ENCODE results near the gene SMARCA4. TPM values are rescaled to one million over a fixed set of nuclear protein-coding genes. Genes with fewer than 3 reads are reported as not detected.
A peak's percentile ranks its signal among the peaks of the same experiment; 100 is the strongest.
"Not testable (repeated sequence)": the region's sequence is repeated elsewhere in the genome, so short reads cannot be mapped to it uniquely, and the experiment has no call there.

The SMARCA4 gene
- total RNA-seq, 1 experiment from 2014 or later, result 261 TPM

DNA sequence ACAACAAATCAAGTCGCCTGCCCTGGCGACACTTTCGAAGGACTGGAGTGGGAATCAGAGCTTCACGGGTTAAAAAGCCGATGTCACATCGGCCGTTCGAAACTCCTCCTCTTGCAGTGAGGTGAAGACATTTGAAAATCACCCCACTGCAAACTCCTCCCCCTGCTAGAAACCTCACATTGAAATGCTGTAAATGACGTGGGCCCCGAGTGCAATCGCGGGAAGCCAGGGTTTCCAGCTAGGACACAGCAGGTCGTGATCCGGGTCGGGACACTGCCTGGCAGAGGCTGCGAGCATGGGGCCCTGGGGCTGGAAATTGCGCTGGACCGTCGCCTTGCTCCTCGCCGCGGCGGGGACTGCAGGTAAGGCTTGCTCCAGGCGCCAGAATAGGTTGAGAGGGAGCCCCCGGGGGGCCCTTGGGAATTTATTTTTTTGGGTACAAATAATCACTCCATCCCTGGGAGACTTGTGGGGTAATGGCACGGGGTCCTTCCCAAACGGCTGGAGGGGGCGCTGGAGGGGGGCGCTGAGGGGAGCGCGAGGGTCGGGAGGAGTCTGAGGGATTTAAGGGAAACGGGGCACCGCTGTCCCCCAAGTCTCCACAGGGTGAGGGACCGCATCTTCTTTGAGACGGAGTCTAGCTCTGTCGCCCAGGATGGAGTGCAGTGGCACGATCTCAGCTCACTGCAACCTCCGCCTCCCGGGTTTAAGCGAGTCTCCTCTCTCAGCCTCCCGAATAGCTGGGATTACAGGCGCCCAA, 128.6 kb downstream of the SMARCA4 start, which contains the start of gene LDLR:
TSS of gene LDLR (plus strand) at position 210 of the 760 bp plus-strand sequence. CDS start at position 296, 86 bp downstream.
- Mint-ChIP-seq H3K36me3 (ENCODE audit: insufficient read depth in 1 of 3, low read depth in 3 of 3) (peaks cover 22 to 31% (median 29%) of the 10 kb centered on the region in 3 experiments), H3K4me1 (peaks cover 20 to 33% of the 10 kb centered on the region in 2 experiments), H3K27me3 (ENCODE audit: low read depth) (no peaks in the 10 kb centered on the region), H3K9me3 (0 out of 5 replicates have a peak, but pooled peaks cover 0 to 4% of the 10 kb centered on the region in 2 experiments), H3K27ac (peak within 1 kb of the TSS; percentile 98 to 99 (median 99)), H3K4me3 (peak within 1 kb of the TSS; percentile 89 to 94)
- Histone ChIP-seq H2BK15ac (ENCODE audit: low read depth, low read length) (no peak within 1 kb of the TSS), H2BK20ac (ENCODE audit: low read depth, low read length, poor library complexity, severe bottlenecking) (no peak within 1 kb of the TSS), H3K9me3 (ENCODE audit: control insufficient read depth, low read depth, low read length) (no peaks in the 10 kb centered on the region), H3T11ph (ENCODE audit: low read length) (no peak within 1 kb of the TSS), H3K79me2 (ENCODE audit: insufficient read depth, low read length) (peaks cover 37% of the 10 kb centered on the region), H4K5ac (ENCODE audit: insufficient read length, low read depth, low read length) (no peak within 1 kb of the TSS), H3K9ac (ENCODE audit: extremely low read depth, insufficient read length, low read length) (peak within 1 kb of the TSS; percentile 94), H2AK5ac (ENCODE audit: insufficient read length, low read length) (no peak within 1 kb of the TSS), H3K27me3 (ENCODE audit: insufficient read depth, low read length) (no peaks in the 10 kb centered on the region), H3K4ac (ENCODE audit: low read depth, low read length) (peak within 1 kb of the TSS; percentile 32; the same call in 1 of the 2 replicates), H3K4me1 (ENCODE audit: insufficient read depth, low read length) (peaks cover 4% of the 10 kb centered on the region; the same call in 1 of the 2 replicates), H3K18ac (ENCODE audit: insufficient read length, low read depth, low read length) (peak within 1 kb of the TSS; percentile 89), H3K27ac (ENCODE audit: insufficient read length, low read depth, low read length) (peak within 1 kb of the TSS; percentile 75), H4K8ac (replicated peaks; ENCODE audit: insufficient read length, low read depth, low read length) (no peak within 1 kb of the TSS), H2BK5ac (ENCODE audit: insufficient read length, low read length) (no peak within 1 kb of the TSS), H3K23ac (ENCODE audit: insufficient read length, low read depth, low read length) (no peak within 1 kb of the TSS), H3K4me2 (ENCODE audit: insufficient read depth, insufficient read length, low read length) (peak within 1 kb of the TSS; percentile 99), H3K79me1 (ENCODE audit: insufficient read depth, low read depth, low read length, poor library complexity, severe bottlenecking) (no peaks in the 10 kb centered on the region), H3K14ac (ENCODE audit: insufficient read depth, low read length) (peak within 1 kb of the TSS; percentile 94), H4K91ac (ENCODE audit: insufficient read length, low read depth, low read length) (no peak within 1 kb of the TSS), H2AFZ (ENCODE audit: low read length) (no peak within 1 kb of the TSS), H2BK120ac (ENCODE audit: low read depth, low read length, poor library complexity, severe bottlenecking) (no peak within 1 kb of the TSS), H3K23me2 (ENCODE audit: insufficient read length, low read depth, low read length, poor library complexity, severe bottlenecking) (peaks cover 13% of the 10 kb centered on the region), H4K20me1 (ENCODE audit: control insufficient read depth, insufficient read depth, insufficient read length) (peaks cover 5% of the 10 kb centered on the region), H2BK12ac (ENCODE audit: insufficient read length, low read depth, low read length) (peak within 1 kb of the TSS; percentile 30), H3K56ac (ENCODE audit: insufficient read length, low read depth, low read length) (no peak within 1 kb of the TSS)
- DNase-seq, result peak; percentile 95
- WGBS (ENCODE audit: extremely low coverage, insufficient read length, low lambda C conversion rate), result no CpG with 5 or more reads among the region's 43 CpGs
- TF ChIP-seq CTCF (conservative IDR thresholded peaks at IDR 0.05), result no peak

- not testable (repeated sequence) for H3K23ac ChIP-seq (ENCODE audit: insufficient read length, low read depth, low read length); DNase-seq; H2BK20ac ChIP-seq (ENCODE audit: low read depth, low read length, poor library complexity, severe bottlenecking); H2BK15ac ChIP-seq (ENCODE audit: low read depth, low read length); H3K4me1 ChIP-seq (ENCODE audit: insufficient read depth, low read length); H4K8ac ChIP-seq (replicated peaks; ENCODE audit: insufficient read length, low read depth, low read length); H2AK5ac ChIP-seq (ENCODE audit: insufficient read length, low read length); H2BK5ac ChIP-seq (ENCODE audit: insufficient read length, low read length); H3K9me3 ChIP-seq (ENCODE audit: control insufficient read depth, low read depth, low read length); H3K56ac ChIP-seq (ENCODE audit: insufficient read length, low read depth, low read length); H3K9me3 Mint-ChIP-seq; H3K79me1 ChIP-seq (ENCODE audit: insufficient read depth, low read depth, low read length, poor library complexity, severe bottlenecking); H3K27me3 Mint-ChIP-seq (ENCODE audit: low read depth); H3K27me3 ChIP-seq (ENCODE audit: insufficient read depth, low read length); H2AFZ ChIP-seq (ENCODE audit: low read length); H4K20me1 ChIP-seq (ENCODE audit: control insufficient read depth, insufficient read depth, insufficient read length); H4K91ac ChIP-seq (ENCODE audit: insufficient read length, low read depth, low read length); H4K5ac ChIP-seq (ENCODE audit: insufficient read length, low read depth, low read length); H2BK120ac ChIP-seq (ENCODE audit: low read depth, low read length, poor library complexity, severe bottlenecking); H3T11ph ChIP-seq (ENCODE audit: low read length)
- peak overlapping the region; percentile 89 to 94 for H3K4me3 Mint-ChIP-seq
- peak overlapping the region; percentile 98 to 99 (median 99) for H3K27ac Mint-ChIP-seq
- peak overlapping the region; percentile 99 for H3K4me2 ChIP-seq (ENCODE audit: insufficient read depth, insufficient read length, low read length)
- peaks cover 13% of the 10 kb centered on the region for H3K23me2 ChIP-seq (ENCODE audit: insufficient read length, low read depth, low read length, poor library complexity, severe bottlenecking)
- peak overlapping the region; percentile 32; the same call in 1 of the 2 replicates for H3K4ac ChIP-seq (ENCODE audit: low read depth, low read length)
- no CpG with 5 or more reads among the region's 15 CpGs for WGBS (ENCODE audit: extremely low coverage, insufficient read length, low lambda C conversion rate)
- peaks cover 42% of the 10 kb centered on the region for H3K79me2 ChIP-seq (ENCODE audit: insufficient read depth, low read length)
- H3K4me1 Mint-ChIP-seq, result peaks cover 24 to 38% of the 10 kb centered on the region in 2 experiments
- H3K36me3 Mint-ChIP-seq (ENCODE audit: insufficient read depth in 1 of 3, low read depth in 3 of 3), result peaks cover 27 to 36% (median 34%) of the 10 kb centered on the region in 3 experiments
- peak overlapping the region; percentile 94 for H3K9ac ChIP-seq (ENCODE audit: extremely low read depth, insufficient read length, low read length)
- peak overlapping the region; percentile 89 for H3K18ac ChIP-seq (ENCODE audit: insufficient read length, low read depth, low read length)
- peak overlapping the region; percentile 94 for H3K14ac ChIP-seq (ENCODE audit: insufficient read depth, low read length)
- H3K27ac ChIP-seq (ENCODE audit: insufficient read length, low read depth, low read length), result peak overlapping the region; percentile 43
- peak overlapping the region; percentile 30 for H2BK12ac ChIP-seq (ENCODE audit: insufficient read length, low read depth, low read length)
These were observed 129.1 kb downstream of the SMARCA4 start for GRCh38 chr19:11090014-11090263.
